DMS79 treated with DMSO at 0.1 percent for 48 hours (cell line): Measurements from ENCODE around the gene FNDC1.
"Not testable (repeated sequence)": the region's sequence is repeated elsewhere in the genome, so short reads cannot be mapped to it uniquely, and the experiment has no call there.

Source experiments
- DNase-seq: peaks from one replicate; lab custom pipeline; 2025; lab: John Stamatoyannopoulos, UW

FNDC1 gene

GRCh38 chr6:159259441-159260125, 90.4 kb downstream of the FNDC1 start:
- DNase-seq, result no peak

GRCh38 chr6:159260208-159260607, 91.0 kb downstream of the FNDC1 start:
- no peak for DNase-seq

GRCh38 chr6:159261995-159262394, 92.8 kb downstream of the FNDC1 start:
- no peak for DNase-seq

- no peak for DNase-seq
Observed at GRCh38 chr6:159262586-159262985, 93.4 kb downstream of the FNDC1 start.

GRCh38 chr6:159267165-159267564, 98.0 kb downstream of the FNDC1 start:
- no peak for DNase-seq

GRCh38 chr6:159268511-159268910, 99.3 kb downstream of the FNDC1 start:
- no peak for DNase-seq

- DNase-seq, result no peak
Observed at GRCh38 chr6:159271257-159271656, 102.1 kb downstream of the FNDC1 start.

GRCh38 chr6:159278626-159279025, 109.4 kb downstream of the FNDC1 start:
- no peak for DNase-seq

- DNase-seq, result no peak
Observed at GRCh38 chr6:159279790-159280277, 110.6 kb downstream of the FNDC1 start.

- no peak for DNase-seq
Observed at GRCh38 chr6:159282421-159282820, 113.2 kb downstream of the FNDC1 start.

- not testable (repeated sequence) for DNase-seq
Observed at GRCh38 chr6:159284661-159285060, 115.5 kb downstream of the FNDC1 start.

GRCh38 chr6:159298840-159299239, 129.6 kb downstream of the FNDC1 start:
- DNase-seq, result no peak

GRCh38 chr6:159299566-159299965, 130.4 kb downstream of the FNDC1 start:
- no peak for DNase-seq

GRCh38 chr6:159301277-159301676, 132.1 kb downstream of the FNDC1 start:
- DNase-seq, result no peak

- no peak for DNase-seq
Observed at GRCh38 chr6:159301810-159302593, 132.8 kb downstream of the FNDC1 start.

- DNase-seq, result no peak
Observed at GRCh38 chr6:159302594-159302992, 133.4 kb downstream of the FNDC1 start.

GRCh38 chr6:159303159-159303558, 134.0 kb downstream of the FNDC1 start:
- no peak for DNase-seq

GRCh38 chr6:159303784-159304183, 134.6 kb downstream of the FNDC1 start:
- no peak for DNase-seq

GRCh38 chr6:159304641-159305040, 135.4 kb downstream of the FNDC1 start:
- DNase-seq, result no peak

GRCh38 chr6:159305159-159305558, 136.0 kb downstream of the FNDC1 start:
- no peak for DNase-seq

GRCh38 chr6:159305804-159306537, 136.8 kb downstream of the FNDC1 start:
- DNase-seq, result no peak

- DNase-seq, result no peak
Observed at GRCh38 chr6:159307246-159307790, 138.1 kb downstream of the FNDC1 start.
